HG02973 (cell line): ENCODE results near the gene GRM8.
"Not testable (repeated sequence)": the region's sequence is repeated elsewhere in the genome, so short reads cannot be mapped to it uniquely, and the experiment has no call there.

Experiments
- ATAC-seq: cut with Tn5 transposase; IDR thresholded peaks from one replicate; pipeline ENCODE4 v1.9.1; 2021; ENCODE audit warnings: moderate library complexity; ENCODE audit not compliant: unreplicated experiment

The GRM8 gene

DNA sequence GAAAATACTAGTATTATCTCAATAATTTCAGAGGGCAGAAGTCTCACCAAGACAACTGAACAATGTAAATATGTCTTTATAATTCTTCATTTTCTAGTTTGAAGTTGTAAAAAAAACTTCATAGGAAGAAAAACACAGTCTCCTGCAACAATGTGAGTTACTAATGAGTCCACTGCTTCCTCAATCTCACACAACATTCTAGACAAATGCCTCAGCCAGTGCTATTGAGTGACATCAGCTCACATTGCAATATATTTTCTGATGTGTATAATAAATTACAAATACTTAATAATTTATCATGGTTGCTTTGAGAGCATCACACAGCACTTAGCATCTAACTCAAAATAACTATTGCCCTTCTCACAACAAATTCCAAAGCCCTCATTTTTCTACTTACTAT, 321.2 kb downstream of the GRM8 start:
- no peak for ATAC-seq

DNA sequence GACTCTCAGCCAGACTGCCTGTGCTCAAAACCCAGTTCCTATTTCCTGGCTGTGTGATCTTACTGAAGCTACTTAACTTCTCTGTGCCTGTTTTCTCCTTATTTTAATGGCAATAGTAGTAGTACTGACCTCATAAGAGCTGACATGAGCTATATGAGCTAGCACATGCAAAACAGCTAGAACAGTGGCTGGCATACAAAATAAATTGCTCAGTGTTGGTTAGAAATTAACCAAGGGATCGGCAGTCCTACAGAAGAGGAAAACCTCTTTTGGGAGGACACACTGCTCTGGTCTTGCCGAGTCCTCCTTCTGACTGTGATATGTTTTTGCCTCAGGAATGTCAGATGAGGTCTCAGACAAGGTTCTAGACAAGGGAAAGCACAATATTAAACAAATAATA, 322.6 kb downstream of the GRM8 start:
- no peak for ATAC-seq

DNA sequence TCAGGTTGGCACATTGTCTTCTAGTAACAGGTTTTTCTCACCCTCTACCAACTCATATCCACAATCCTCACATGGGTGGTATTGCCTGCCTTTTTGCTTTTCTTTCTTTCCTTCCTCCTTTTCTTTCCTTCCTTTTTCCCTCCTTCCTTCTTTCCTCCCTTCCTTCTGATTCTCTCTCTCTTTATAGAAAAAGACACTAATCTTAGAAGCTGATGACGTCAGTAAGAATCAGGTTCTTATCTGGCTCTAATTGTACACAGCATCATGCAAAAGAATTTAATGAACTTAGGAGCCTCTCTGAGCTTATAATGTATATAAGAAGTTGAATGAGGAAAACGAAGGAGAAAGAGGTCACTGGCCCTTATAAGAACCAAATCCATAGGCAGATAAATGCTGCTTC, 328.3 kb downstream of the GRM8 start:
- no peak for ATAC-seq

DNA sequence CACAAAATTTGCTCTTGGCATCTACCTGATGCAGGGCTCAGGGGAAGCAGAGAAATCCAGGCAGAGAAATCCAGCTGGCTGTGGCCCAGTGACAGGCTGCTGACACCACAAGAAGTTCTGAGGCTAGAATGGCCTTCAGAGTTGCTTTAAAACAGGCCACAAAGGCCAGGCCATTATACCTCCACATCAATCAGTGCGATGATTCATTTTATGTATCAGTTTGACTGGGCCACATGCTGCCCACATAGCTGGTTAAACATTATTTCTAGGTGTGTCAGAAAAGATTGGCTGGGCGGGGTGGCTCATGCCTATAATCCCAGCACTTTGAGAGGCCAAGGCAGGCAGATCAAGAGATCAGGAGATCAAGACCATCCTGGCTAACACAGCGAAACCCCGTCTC, 341.1 kb downstream of the GRM8 start:
- not testable (repeated sequence) for ATAC-seq

DNA sequence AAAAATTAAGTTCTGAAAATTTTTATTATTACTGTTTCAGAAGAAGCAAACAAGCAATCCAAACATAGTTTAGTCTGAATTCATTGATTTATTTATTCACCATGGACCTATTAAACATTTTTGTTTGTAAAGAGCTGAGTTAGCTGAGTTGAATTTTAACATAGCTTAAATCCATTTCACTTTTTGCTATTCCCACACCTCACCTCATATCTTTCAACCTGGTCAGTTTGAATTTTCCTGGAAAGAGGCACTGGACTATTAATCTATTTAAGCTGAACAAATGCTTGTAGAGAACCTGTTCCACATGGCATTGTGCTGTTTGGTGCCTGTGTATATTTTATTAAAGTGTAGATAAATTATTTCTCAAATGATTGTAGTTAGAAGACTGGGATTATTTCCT, 344.2 kb downstream of the GRM8 start:
- not testable (repeated sequence) for ATAC-seq

DNA sequence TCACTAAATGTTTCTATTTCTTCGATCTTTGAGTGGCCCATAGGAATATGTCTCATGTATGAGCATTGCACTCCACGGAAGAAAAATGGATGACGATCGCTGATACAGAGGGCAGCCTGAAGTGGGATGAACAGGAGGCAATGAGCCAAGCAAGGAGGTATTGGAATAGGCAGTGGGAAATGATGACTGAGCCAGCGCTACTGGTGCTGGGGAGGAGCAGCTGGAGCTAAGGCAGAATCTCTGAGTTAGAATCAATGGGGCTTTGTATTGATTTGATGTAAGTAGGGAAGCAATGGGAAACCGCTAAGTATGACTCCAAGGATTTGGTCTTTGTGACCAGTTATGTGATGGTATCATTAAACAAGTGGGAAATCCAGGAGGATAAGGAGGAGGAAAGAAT, 345.1 kb downstream of the GRM8 start:
- ATAC-seq: not testable (repeated sequence)

DNA sequence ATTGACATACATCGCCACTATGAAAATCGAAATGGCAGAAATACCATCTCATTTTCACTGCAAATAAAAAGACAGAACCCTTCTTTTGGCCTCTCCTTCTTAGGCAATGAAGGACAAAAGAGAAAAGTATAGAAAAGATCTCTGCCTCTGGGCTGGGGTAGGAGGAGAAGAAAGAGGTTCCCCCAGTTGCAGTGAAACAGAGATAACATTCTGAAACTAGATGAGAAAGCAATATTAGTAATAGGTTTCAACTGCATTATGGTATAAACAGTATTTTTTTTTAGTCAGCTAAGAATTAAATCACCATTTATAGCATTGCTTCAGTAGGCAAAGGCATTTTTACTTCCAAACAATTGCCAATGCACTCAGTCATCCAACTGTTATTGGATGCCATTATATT, 347.5 kb downstream of the GRM8 start:
- ATAC-seq: not testable (repeated sequence)

DNA sequence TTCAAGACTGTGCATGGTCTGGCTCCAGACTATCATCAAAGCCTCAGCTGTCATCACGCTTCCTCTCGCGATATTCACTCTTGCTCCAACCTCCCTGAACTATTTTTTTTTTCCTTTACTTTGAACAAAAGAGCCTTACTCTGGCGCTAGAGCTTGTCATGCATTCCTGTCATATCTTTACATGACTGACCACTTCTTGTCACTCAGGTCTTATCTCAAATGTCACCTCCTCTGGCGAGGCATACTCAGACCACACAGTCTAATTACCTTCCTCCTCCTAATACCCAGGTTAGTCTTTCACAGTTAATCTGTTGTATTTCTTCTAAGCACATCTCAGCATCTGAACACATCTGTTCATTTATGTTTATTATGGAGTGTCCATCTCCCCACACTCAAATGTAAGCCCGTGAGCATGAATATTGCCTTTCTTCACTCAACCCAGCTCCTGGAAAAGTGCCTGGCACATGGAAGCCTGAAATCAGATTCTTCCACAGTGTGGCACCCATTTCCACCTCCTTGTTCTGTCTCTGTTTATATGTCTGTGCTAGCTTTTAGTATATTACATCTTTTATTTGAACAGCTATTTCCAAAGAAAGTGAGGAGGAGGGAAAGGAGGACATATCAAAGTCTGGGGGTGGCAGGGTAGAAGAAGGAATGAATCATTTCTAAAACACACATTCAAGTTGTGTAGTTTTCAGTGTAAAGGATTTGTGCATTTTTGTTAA, 351.5 kb downstream of the GRM8 start:
- ATAC-seq: not testable (repeated sequence)

DNA sequence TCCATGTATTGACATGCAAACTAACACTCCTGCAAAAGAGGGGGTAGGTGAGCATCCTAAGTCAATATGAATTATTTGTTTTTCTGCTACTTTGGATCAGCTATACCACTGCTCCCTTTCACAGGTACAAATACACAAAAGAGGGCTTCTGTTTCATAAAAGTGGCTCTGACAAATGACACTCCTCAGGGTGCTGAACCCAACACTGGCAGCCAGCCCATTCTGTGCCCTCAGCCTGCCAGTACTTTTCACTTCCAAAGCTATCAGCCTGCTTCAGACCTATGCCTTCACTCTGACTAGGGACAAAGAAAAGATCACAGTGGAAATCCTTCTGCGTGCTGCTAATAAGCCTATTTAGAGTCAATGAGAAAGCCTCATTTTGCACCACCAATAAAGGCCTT, 364.8 kb downstream of the GRM8 start:
- not testable (repeated sequence) for ATAC-seq

DNA sequence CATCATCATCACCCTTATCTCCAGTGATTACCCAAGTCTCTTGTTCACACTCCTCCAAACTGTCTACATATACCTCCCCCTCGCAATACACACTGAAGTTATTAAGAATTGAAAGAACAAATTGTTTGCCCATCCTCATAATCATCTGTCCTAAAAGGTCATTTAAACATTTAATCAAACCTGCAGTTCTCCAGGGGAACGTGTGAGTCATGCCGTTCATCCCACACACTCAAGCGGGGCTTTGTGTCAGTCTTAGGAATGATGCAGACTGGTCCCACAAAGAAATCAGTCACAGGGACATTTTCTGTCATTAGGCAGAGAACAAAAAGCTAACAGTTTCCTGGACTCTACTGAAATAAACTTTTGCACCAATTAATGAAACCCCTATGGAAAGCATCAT, 365.2 kb downstream of the GRM8 start:
- not testable (repeated sequence) for ATAC-seq

DNA sequence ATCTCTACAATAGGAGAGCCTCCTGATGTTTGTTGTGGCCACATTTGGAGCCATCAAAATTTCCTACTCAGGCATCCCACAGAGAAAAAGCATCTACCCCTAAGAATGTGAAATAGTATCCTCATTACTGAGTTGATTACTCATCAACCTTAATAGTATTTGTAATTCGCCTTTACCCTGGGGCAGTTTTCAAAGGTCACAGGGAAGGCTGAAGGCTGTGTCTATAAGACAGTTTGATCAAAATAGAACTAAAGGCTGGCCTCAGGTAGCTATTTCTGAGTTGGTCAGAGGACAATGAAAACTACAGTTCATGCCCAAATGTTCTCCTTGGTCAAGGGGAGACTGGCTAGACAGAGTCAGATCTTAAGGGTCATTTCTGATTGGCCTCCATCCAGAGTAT, 370.0 kb downstream of the GRM8 start:
- ATAC-seq: not testable (repeated sequence)

DNA sequence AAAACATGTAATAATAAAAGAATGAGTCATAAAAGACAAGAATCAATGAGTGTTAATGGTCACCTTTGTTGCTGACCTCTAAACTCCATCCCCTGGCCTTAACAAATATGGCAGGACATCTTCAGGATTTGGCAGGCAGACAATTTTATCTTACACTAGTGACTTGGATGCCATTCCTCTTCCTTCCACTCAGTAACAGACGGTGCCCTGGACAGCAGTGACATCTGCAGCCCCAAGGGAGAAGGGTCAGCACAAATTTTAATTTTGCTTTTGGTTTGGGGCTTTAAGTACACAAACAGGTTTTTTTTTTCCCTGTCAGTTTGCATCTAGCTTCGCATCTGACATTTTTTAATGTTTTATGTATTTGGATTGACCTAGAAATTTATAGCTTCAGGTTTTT, 370.8 kb downstream of the GRM8 start:
- not testable (repeated sequence) for ATAC-seq

DNA sequence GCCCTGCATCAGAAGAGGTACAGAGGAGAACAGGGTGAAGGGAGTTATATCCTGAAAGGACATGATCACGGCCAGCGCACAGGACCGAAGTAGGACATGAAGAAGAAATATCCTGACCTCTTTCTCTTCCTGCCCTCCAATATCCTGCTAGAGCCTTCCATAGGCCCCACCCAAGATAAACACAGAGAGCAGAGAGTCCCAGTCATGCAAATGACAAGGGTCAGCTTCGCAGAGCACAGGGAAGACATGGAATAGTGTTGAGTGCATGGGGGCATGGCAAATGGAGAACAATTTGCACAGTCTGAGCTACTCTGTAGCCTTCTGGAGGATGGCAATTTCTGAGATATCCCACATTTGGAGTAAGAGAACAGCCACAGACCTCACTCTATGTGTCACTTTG, 371.4 kb downstream of the GRM8 start:
- ATAC-seq: no peak

DNA sequence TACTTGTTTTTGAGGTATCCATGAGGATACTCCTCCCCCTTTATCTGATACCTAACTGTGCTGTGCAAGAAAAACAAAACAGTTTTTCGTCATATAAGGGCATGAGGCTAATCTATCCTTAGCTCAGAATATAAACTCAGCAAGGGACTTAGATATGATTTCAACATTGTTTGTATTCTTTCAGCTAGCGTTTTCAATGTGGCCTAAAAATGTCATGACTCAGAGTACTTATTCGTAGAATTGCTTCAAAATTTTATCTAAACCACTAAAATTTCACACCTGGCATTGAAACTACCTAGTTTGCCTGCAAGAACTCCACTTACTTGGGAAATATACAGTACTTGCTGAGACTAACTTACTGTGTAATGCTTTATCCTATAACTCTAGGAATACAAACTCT, 376.2 kb downstream of the GRM8 start:
- ATAC-seq: not testable (repeated sequence)

DNA sequence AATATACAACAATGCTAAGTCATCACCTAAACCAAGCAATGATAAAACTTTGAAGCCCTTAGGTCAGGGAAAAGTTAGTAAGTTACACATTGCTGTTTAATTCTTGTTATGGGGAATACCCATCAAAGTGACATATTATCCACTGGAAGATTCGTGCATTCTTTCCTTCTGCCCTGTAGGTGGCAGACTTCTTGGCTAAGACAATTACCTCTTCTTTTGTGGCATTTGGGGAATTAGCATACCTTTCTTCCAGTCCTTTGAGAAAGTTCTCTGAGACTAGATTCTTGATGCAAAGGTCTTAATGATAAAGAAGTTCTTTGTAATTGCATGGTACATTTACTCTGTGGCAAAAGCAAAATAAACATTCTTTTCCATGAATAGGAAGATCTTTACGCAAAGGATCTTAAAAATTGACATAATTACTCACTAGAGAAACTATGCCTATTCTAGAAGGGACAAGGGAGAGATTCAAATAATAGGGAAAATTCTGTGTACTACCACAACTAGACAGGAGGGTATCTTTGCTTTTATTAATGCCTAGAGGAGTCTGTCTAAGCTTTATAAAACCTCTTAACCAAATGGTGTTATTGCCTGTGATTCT, 395.9 kb downstream of the GRM8 start:
- ATAC-seq: peak; percentile 87

DNA sequence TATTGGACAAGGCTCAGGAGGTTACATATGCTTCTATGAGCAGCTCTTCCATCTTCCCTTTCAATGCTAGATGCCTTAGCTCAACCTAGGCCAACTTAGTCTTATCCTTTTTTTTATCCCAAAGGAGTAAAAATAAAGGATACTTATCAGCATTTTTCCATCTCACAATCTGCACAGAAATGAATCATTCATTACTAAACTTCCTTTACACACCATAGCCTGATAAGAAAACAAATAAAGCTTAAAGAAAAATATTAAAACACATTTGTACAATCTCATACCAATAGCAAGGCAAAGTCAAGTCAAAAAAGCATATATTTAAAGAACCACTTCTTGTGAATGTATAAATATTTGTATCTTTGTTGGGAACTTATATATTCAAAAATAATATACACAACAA, 407.4 kb downstream of the GRM8 start:
- ATAC-seq: no peak

DNA sequence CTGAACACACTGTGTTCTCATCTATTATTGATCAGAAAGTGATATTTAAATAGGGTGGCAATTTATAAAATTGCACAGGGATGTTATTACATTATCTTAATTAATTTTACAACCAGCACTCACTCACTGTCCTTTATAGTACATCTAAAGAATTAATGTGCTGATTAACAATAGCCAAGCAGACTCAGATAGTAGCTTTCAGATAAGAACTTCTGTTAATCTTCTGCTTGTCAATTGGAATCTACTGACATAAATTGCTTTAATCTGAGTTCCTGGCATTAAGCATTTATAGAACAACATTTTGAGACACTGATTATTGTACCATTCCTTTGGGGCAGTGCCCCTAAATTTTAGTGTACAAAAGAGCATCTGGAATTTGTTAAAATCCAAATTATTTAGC, 408.9 kb downstream of the GRM8 start:
- no peak for ATAC-seq

DNA sequence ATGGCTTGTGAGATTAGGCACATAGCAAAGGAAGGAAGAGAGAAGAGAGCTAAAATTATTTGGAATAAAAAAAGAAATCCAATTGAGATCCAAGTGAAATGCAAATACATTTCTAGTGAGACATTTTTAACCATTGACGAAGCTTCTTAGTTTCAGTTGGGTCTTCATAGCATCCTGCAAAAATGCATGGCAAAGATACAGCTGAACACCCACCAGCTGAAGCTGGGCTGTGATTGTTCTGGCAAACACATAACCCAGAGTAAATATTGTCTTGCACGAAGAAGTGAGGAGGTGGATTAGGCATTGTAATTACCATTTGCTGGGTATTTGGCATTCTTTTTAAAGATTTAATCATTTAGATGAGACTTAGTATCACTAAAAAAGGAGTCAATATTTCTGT, 409.4 kb downstream of the GRM8 start:
- ATAC-seq: no peak

DNA sequence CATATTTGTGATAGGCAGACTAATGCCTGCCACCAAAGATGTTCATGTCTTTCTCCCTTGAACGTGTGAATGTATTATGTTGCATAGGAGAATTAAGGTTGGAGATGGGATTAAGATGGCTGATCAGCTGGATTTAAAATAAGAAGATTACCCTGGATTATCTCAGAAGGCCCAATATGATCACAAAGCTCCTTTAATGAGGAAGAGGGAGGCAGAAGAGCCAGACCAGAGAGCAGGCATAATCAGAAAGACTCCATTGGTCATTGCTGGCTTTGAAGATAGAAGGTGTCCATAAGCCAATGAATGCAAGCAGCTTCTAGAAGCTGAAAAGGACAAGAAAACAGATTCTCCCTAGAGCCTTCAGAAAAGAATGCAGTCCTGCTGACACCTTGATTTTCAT, 410.3 kb downstream of the GRM8 start:
- ATAC-seq: no peak

DNA sequence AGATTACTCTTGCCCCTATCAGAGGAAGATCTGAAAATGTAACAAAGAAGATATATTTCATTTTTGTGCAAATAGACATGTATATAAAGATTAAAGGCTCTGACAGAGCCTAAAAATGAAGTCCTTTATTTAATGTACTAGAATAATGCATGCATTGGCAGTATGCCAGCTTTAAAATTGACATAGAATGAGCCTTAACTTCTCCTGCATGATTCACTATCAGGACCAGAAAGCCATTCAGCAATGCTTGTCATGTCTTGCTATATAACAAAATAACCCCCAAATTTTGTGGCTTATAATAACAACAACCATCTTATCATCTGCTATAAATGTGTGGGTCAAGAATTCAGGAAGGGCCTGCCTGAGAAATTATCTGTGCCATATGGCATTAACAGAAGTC, 411.9 kb downstream of the GRM8 start:
- no peak for ATAC-seq

DNA sequence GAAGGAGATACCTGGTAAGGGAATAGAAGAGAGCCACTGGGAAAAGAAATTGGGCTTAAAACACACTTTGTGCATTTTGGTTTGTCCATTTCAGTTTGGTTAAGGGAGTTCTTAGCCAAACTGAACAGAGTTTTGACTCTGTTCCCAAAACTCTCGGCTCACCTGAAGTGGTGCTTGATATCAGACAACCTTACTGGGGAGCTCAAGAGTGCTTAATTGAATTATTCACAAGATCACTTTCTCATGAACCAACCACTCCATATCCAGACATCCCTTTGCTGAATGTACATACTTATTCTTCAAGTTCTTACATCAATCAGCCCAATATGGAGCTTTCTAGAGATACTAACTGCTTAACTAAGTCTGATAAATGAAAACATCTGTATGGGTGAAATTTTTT, 413.1 kb downstream of the GRM8 start:
- no peak for ATAC-seq

DNA sequence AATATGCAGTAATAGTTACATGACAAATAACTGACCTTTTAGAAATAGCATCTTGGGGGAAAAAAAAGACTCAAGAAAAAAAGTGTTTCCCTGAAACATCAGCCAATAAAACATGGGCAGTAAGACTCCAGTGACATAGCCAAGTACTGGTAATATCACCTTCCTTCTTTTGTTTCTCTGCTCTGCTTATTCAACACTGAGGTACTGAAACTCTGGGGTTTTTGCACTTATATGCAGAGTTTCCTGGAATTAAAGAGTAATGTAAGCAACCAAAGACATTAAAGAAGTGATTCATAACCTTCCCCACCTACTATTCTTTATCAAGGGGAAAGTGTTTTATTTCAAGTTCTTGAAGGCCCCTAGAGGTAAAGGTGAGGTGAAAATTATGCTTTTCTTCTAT, 414.5 kb downstream of the GRM8 start:
- no peak for ATAC-seq

DNA sequence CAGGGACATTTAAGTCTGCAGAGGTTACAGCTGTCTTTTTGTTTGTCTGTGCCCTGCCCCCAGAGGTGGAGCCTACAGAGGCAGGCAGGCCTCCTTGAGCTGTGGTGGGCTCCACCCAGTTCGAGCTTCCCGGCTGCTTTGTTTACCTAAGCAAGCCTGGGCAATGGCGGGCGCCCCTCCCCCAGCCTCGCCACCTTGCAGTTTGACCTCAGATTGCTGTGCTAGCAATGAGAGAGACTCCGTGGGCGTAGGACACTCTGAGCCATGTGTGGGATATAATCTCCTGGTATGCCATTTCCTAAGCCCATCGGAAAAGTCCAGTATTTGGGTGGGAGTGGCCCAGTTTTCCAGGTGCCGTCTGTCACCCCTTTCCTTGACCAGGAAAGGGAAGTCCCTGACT, 421.5 kb downstream of the GRM8 start:
- ATAC-seq: not testable (repeated sequence)
